ENCODE data around the gene TGFBI. TPM values are rescaled to one million over a fixed set of nuclear protein-coding genes. Genes with fewer than 3 reads are reported as not detected.
A peak's percentile ranks its signal among the peaks of the same experiment; 100 is the strongest.

Gene TGFBI
- total RNA-seq, 4 donors from 2014 or later: 117 to 338 (median 180) TPM

DNA sequence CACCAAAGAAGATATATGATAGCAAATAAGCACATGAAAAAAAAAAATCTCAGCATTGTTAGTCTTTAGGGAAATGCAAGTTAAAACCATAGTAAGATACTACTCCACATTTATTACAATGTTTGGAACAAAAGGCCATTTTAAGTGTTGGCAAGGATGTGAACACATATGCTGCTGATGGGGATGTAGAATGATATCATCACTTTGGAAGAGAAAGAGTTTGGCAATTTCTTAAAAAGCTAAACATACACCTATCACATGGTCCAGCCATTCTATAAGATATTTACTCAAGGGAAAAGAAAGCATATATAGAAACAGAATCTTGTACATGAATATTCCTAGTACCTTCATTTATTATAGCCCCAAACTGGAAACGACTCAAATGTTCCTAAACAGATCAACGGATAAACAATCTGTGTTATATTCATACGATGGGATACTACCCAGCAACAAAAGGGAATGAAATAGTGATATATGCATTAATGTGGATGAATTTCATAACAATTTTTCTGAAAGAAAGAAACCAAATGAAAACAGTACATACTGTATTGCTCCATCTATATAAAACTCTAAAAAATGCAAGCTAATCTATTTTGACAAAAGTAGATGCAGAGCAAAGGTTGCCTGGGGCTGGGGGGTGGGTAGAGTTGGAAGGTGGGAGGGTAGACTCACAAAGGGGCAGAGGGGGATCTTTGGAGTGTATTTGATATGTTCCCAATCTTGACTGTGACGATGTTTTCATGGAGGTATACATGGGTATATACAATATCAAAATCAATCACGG is 58.2 kb downstream of the TGFBI start:
- no peak for ATAC-seq (ENCODE audit: low FRiP score)
- DNase-seq (ENCODE audit: low spot score): no peak
- TF ChIP-seq, protein P1, sequence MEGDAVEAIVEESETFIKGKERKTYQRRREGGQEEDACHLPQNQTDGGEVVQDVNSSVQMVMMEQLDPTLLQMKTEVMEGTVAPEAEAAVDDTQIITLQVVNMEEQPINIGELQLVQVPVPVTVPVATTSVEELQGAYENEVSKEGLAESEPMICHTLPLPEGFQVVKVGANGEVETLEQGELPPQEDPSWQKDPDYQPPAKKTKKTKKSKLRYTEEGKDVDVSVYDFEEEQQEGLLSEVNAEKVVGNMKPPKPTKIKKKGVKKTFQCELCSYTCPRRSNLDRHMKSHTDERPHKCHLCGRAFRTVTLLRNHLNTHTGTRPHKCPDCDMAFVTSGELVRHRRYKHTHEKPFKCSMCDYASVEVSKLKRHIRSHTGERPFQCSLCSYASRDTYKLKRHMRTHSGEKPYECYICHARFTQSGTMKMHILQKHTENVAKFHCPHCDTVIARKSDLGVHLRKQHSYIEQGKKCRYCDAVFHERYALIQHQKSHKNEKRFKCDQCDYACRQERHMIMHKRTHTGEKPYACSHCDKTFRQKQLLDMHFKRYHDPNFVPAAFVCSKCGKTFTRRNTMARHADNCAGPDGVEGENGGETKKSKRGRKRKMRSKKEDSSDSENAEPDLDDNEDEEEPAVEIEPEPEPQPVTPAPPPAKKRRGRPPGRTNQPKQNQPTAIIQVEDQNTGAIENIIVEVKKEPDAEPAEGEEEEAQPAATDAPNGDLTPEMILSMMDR (IDR thresholded peaks at IDR 0.05): no peak

DNA sequence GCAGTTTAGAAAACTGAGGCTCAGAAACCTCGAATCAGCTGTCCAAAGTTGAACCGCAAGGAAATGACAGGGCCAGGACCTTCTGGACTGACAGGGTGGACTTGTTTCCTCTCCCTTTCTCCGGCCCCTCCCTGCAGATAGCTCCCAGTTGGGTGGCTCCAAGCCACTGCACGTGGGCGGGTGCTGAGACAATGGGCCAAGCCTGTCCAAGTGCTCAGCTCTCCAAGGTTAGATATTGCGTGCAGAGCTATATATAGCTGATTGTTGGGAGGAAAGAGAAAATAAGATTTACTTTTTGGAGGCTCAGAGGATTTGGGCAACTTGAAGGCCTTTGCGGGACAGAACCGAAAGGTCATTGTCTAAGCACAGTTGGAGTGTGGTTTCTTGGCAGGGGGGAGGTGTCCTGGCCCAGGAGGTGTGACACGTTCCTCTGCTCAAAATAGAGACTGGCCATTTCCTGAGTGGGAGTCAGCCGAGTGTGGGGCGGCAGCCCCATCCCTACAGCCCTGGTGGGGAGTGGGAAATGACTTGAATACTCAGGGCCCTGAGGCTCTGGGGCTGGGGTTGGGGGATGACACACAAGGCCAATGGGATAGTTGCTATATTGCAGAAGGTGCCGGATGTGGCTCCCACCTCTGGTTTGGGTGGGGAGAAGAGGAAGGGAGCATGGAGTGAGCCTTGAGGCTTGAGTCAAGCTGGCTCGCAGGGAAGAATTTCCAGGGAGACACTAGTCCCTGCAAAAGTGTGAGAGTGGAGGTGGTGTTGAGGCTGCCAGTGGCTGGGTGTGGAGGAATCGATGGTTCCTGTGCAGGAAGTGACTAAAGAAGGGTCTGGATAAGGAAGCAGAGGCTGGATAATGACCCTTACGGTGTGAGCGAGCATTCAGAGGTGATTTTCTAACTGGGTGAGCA is 59.4 kb downstream of the TGFBI start:
- ATAC-seq (ENCODE audit: low FRiP score) (peak; percentile 58), DNase-seq (ENCODE audit: low spot score) (no peak)
- TF ChIP-seq, protein P1 (IDR thresholded peaks at IDR 0.05): no peak

DNA sequence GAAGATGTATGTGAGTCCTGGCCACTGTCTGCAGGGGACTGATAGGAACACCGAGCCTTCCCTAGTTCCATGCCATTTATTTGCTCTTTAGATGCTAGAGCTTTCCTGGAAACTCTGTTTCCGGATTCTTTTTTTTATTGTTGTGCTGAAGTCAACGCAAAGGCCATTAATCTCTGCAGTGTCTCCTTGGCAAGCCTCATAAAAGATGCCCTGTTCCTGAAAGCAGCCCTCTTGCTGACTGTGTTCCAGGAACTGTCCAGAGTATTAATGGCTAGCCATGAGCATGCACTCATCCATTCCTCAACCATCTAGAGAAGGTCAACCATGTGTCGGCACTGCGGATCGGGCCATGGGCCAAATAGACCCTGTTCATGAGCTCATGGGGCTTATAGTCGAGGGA is 61.0 kb downstream of the TGFBI start:
- TF ChIP-seq, protein P1 (IDR thresholded peaks at IDR 0.05): no peak
- DNase-seq (ENCODE audit: low spot score) (no peak), ATAC-seq (ENCODE audit: low FRiP score) (no peak)

DNA sequence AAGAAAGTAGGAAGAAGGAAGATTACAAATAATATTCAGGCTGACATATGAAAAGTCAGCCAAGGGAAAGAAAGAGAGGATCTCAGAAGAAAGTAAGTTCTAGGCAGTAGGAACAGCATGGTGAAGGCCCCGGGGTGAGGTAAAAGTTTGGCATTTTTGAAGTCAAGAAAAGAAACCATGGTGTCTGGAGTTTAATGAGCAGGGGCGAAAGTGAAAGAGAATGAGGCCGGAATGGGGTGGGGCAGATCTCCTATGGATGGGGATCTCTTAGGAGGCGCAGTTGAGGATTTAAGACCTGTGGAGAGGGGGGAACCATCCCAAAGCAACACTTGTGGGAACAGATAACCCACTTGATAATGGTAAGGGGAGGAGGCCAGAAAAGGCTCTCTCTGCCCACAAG is 61.5 kb downstream of the TGFBI start:
- TF ChIP-seq, protein P1 (IDR thresholded peaks at IDR 0.05): no peak

DNA sequence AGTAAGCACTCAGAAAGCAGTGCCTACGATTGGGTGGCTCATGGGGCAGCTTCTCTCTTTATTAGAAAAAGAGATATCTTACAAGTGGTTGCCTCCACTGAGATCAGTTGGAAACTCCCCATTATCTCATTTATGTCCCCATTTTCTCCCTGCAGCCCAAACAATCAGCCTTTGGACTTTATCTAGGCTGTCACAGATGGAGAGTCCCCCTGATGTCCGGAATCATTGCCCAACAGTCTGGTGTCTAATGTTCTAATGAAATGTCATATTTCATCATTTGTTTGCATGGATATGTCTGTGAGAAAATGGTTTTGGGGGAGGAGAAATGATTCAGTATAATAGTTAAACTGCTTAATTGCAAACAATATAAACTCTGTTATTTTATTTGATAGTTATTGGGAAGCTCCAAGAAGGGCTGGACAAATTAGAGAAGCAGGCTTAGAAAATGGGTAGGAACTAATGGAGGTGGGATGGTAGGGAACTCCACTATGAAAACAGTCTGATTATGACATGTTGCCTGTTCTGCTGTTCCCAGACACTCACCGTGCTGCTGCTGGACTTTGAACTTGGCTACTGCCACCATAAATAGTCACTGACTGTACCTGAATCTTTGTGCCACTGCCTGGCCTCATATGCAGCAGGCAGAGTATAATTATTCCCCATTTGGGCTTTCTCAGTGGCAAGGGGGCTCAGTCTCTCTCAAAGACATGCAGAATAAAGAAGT is 65.6 kb downstream of the TGFBI start:
- ATAC-seq (ENCODE audit: low FRiP score): no peak
- no peak for DNase-seq (ENCODE audit: low spot score)
- TF ChIP-seq, protein P1 (IDR thresholded peaks at IDR 0.05): no peak

More for the DNA sequence above, 61.5 kb downstream of the TGFBI start:
- DNase-seq (ENCODE audit: low spot score): no peak
- ATAC-seq (ENCODE audit: low FRiP score): no peak

DNA sequence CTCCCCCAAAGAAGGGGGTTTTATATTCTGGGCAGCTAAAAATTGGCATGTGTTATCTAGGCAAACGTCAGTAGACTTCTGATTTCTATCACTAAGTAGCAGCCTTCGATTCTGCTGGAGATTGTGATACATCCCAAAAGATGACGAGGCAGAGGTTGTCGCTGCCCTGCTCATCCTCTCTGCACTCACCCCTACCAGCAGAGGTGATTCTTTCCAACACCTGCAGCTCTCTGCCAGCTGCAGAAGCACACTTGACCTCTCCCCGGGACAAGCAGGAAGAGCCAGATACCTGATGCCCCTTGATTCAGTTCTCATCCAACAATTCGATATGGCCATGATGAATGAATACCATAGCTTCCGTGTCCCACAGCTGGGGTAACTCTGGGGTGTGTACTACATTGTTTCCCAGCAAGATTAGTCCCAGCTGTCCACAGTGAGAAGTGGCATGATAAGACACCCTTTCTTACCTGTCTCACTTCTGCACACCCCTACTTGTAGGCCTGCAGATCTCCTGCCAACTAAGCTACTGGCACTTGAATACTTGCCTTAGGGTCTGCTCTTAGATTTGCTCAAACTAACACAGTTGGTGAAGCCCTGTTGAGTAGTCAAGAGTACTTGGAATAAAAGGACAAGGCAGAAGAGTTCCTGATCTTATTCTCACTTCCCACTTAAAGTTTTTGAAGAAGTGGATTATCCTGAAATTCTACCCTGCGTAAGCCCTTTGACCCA is 66.3 kb downstream of the TGFBI start:
- DNase-seq (ENCODE audit: low spot score) (no peak), ATAC-seq (ENCODE audit: low FRiP score) (no peak)
- TF ChIP-seq, protein P1 (IDR thresholded peaks at IDR 0.05): no peak

Measured in omental fat pad (tissue), 4 donors.